ENCODE results near the gene CEBPE.

Gene CEBPE

GRCh38 chr14:23126548-23127278 lies 7.7 kb upstream of the CEBPE start:
- ATAC-seq, result no peak
- TF ChIP-seq CSRNP3 (CRISPR knock-in tag; IDR thresholded peaks at IDR 0.05) (no peak), SNAI2 (CRISPR knock-in tag; IDR thresholded peaks at IDR 0.05) (no peak)

- ATAC-seq, result no peak
- TF ChIP-seq ZNF70 (CRISPR knock-in tag; IDR thresholded peaks at IDR 0.05) (no peak), OSR1 (CRISPR knock-in tag; IDR thresholded peaks at IDR 0.05) (no peak), PATZ1 (CRISPR knock-in tag; IDR thresholded peaks at IDR 0.05; ENCODE audit: borderline replicate concordance) (no peak), ZFP3 (CRISPR knock-in tag; IDR thresholded peaks at IDR 0.05) (no peak), CSRNP3 (CRISPR knock-in tag; IDR thresholded peaks at IDR 0.05) (no peak), ISL1 (CRISPR knock-in tag; IDR thresholded peaks at IDR 0.05) (no peak), POU6F1 (CRISPR knock-in tag; IDR thresholded peaks at IDR 0.05; ENCODE audit: borderline replicate concordance, low read depth) (no peak), BACH2 (CRISPR knock-in tag; IDR thresholded peaks at IDR 0.05; ENCODE audit: borderline replicate concordance) (no peak), TCF4 (CRISPR knock-in tag; IDR thresholded peaks at IDR 0.05; ENCODE audit: borderline replicate concordance) (no peak)
Measured at GRCh38 chr14:23125933-23126524, 7.0 kb upstream of the CEBPE start.

GRCh38 chr14:23125011-23125410 lies 6.0 kb upstream of the CEBPE start:
- TF ChIP-seq ZNF565 (CRISPR knock-in tag; conservative IDR thresholded peaks at IDR 0.05; ENCODE audit: low read depth) (no peak), CREB5 (CRISPR knock-in tag; IDR thresholded peaks at IDR 0.05; ENCODE audit: low read depth) (no peak), ZNF8 (CRISPR knock-in tag; IDR thresholded peaks at IDR 0.05) (no peak), PATZ1 (CRISPR knock-in tag; IDR thresholded peaks at IDR 0.05; ENCODE audit: borderline replicate concordance) (no peak), TSHZ2 (CRISPR knock-in tag; IDR thresholded peaks at IDR 0.05) (no peak), ZNF70 (CRISPR knock-in tag; IDR thresholded peaks at IDR 0.05) (no peak), CSRNP3 (CRISPR knock-in tag; IDR thresholded peaks at IDR 0.05) (no peak), PPARA (CRISPR knock-in tag; IDR thresholded peaks at IDR 0.05; ENCODE audit: borderline replicate concordance) (no peak), CSDC2 (CRISPR knock-in tag; IDR thresholded peaks at IDR 0.05) (no peak), POU6F1 (CRISPR knock-in tag; IDR thresholded peaks at IDR 0.05; ENCODE audit: borderline replicate concordance, low read depth) (no peak), ZFP30 (CRISPR knock-in tag; IDR thresholded peaks at IDR 0.05) (no peak), ARNTL (CRISPR knock-in tag; IDR thresholded peaks at IDR 0.05; ENCODE audit: borderline replicate concordance, low read depth) (no peak), BACH2 (CRISPR knock-in tag; IDR thresholded peaks at IDR 0.05; ENCODE audit: borderline replicate concordance) (no peak), OSR1 (CRISPR knock-in tag; IDR thresholded peaks at IDR 0.05) (no peak), ISL1 (CRISPR knock-in tag; IDR thresholded peaks at IDR 0.05) (no peak), RARB (CRISPR knock-in tag; IDR thresholded peaks at IDR 0.05) (no peak), TCF4 (CRISPR knock-in tag; IDR thresholded peaks at IDR 0.05; ENCODE audit: borderline replicate concordance) (no peak)
- no peak for ATAC-seq
